ENCODE data around the gene PPFIA2.

Gene PPFIA2

GRCh38 chr12:81314903-81315531 lies 444.1 kb downstream of the PPFIA2 start:
- DNase-seq (ENCODE audit: extremely low read depth, low read depth), result no peak

GRCh38 chr12:81303935-81304334 lies 455.2 kb downstream of the PPFIA2 start:
- TF ChIP-seq CTCF (IDR thresholded peaks at IDR 0.05; ENCODE audit: low read depth, low read length), result no peak
- DNase-seq (ENCODE audit: extremely low read depth, low read depth), result no peak

More at GRCh38 chr12:81314903-81315531, 444.1 kb downstream of the PPFIA2 start:
- no peak for TF ChIP-seq CTCF (IDR thresholded peaks at IDR 0.05; ENCODE audit: low read depth, low read length)

GRCh38 chr12:81300454-81300853 lies 458.7 kb downstream of the PPFIA2 start:
- TF ChIP-seq CTCF (IDR thresholded peaks at IDR 0.05; ENCODE audit: low read depth, low read length), result no peak
- DNase-seq (ENCODE audit: extremely low read depth, low read depth), result no peak

- no peak for TF ChIP-seq CTCF (IDR thresholded peaks at IDR 0.05; ENCODE audit: low read depth, low read length)
These were observed 461.5 kb downstream of the PPFIA2 start for GRCh38 chr12:81297601-81298000.

GRCh38 chr12:81296556-81297305 lies 462.4 kb downstream of the PPFIA2 start:
- TF ChIP-seq CTCF (IDR thresholded peaks at IDR 0.05; ENCODE audit: low read depth, low read length), result no peak
- DNase-seq (ENCODE audit: extremely low read depth, low read depth), result no peak

More at GRCh38 chr12:81297601-81298000, 461.5 kb downstream of the PPFIA2 start:
- no peak for DNase-seq (ENCODE audit: extremely low read depth, low read depth)

- no peak for DNase-seq (ENCODE audit: extremely low read depth, low read depth)
- no peak for TF ChIP-seq CTCF (IDR thresholded peaks at IDR 0.05; ENCODE audit: low read depth, low read length)
These were observed 463.9 kb downstream of the PPFIA2 start for GRCh38 chr12:81295251-81295650.

Data from AG09319 (cell line).